Ishikawa (cell line): Measurements from ENCODE around the gene PLEKHA1.

Source experiments
- CREB1 ChIP-seq: IDR thresholded peaks from 2 replicates; pipeline ENCODE4 v1.6.1; 2012; ENCODE audit warnings: low read depth
- EP300 ChIP-seq: IDR thresholded peaks from 2 replicates; pipeline ENCODE4 v1.6.1; 2012; ENCODE audit warnings: borderline replicate concordance
- REST ChIP-seq: IDR thresholded peaks from 2 replicates; pipeline ENCODE4 v1.6.1; 2012; ENCODE audit warnings: low read depth, mild to moderate bottlenecking
- TAF1 ChIP-seq: IDR thresholded peaks from 2 replicates; pipeline ENCODE4 v1.6.1; 2012; ENCODE audit warnings: low read depth, mild to moderate bottlenecking

GRCh38 chr10:122417667-122418066 is 43.2 kb downstream of the PLEKHA1 start:
- TF ChIP-seq EP300 (no peak), CREB1 (no peak), REST (no peak), TAF1 (no peak)
